OCI-LY3 (cell line): Measurements from ENCODE around the gene LTBP3.

Experiments
- CTCF ChIP-seq: fragments of 200-600, 300-600 bp; sonication (generic); IDR thresholded peaks from 2 replicates; pipeline ENCODE4 v1.5.1; 2014; ENCODE audit warnings: antibody characterized with exemption, low read length, low read depth
- EZH2phosphoT487 ChIP-seq: fragments of 200-600 bp; shearing (Covaris generic); IDR thresholded peaks from 2 replicates; pipeline ENCODE4 v1.6.1; 2018; ENCODE audit warnings: antibody characterized with exemption, mixed run types, low read depth

- TF ChIP-seq CTCF (no peak), EZH2phosphoT487 (no peak)
Observed at GRCh38 chr11:65584723-65585171, 26.6 kb upstream of the LTBP3 start.
